ENCODE measurements around the gene PRDM16. TPM values are rescaled to one million over a fixed set of nuclear protein-coding genes. Genes with fewer than 3 reads are reported as not detected.

PRDM16 gene
- total and polyA plus RNA-seq, 2 of the 4 experiments (the other 2 are of a cell fraction), result 0.02 TPM; not detected in 1

DNA sequence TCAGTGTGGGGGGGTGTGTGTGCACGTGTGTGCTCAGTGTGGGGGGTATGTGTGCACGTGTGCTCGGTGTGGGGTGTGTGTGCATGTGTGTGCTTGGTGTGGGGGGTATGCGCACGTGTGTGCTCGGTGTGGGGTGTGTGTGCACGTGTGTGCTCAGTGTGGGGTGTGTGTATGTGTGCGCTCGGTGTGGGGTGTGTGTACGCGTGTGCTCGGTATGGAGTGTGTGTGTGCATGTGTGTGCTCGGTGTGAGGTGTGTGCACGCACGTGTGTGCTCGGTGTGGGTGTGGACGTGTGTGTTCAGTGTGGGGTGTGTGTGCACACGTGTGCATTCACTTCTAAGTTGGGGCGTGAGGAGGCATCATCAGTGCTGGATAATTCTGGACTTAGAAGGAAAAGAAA, 77.9 kb downstream of the PRDM16 start:
- Histone ChIP-seq H3K14ac (replicated peaks; ENCODE audit: low read depth, low read length) (no peak overlapping the region), H2BK5ac (ENCODE audit: low read depth, low read length, poor library complexity, severe bottlenecking) (no peak overlapping the region), H3K9me1 (ENCODE audit: insufficient read depth, low read length) (no peaks in the 10 kb centered on the region), H3K18ac (ENCODE audit: low read depth, low read length) (no peak overlapping the region), H3K23ac (ENCODE audit: low read depth, low read length) (no peak overlapping the region), H3K4me1 (ENCODE audit: control insufficient read depth, insufficient read depth, low read length) (no peaks in the 10 kb centered on the region), H3K56ac (ENCODE audit: extremely low read depth, insufficient read depth, low read length) (no peak overlapping the region), H2BK15ac (ENCODE audit: low read depth, low read length) (no peak overlapping the region), H3K9me3 (ENCODE audit: control insufficient read depth, insufficient read depth, low read length) (peaks cover 17% of the 10 kb centered on the region), H3K79me1 (ENCODE audit: low read depth in 1 of 2, low read length in 2 of 2) (no peaks in the 10 kb centered on the region), H4K20me1 (ENCODE audit: insufficient read depth, low read length) (no peaks in the 10 kb centered on the region), H2BK20ac (ENCODE audit: low read depth, low read length) (no peak overlapping the region), H2AK5ac (ENCODE audit: low read depth, low read length) (no peak overlapping the region), H4K91ac (ENCODE audit: insufficient read depth, low read depth, low read length) (no peak overlapping the region), H3K27me3 (ENCODE audit: control insufficient read depth, insufficient read depth, low read length) (no peaks in the 10 kb centered on the region), H2BK120ac (ENCODE audit: low read depth, low read length) (no peak overlapping the region), H2AFZ (replicated peaks; ENCODE audit: low read length, poor library complexity) (no peak overlapping the region), H3K4ac (ENCODE audit: low read depth, low read length) (no peak overlapping the region), H3K36me3 (ENCODE audit: control insufficient read depth, insufficient read depth, low read length) (no peaks in the 10 kb centered on the region), H3K4me3 (ENCODE audit: insufficient read depth, low read depth, low read length) (no peak overlapping the region), H4K5ac (ENCODE audit: low read depth, low read length) (no peak overlapping the region), H3K27ac (ENCODE audit: insufficient read depth, low read length) (no peak overlapping the region), H4K8ac (ENCODE audit: low read depth in 2 of 2, low read length in 2 of 2) (no peak overlapping the region), H2AK9ac (replicated peaks; ENCODE audit: low read depth, low read length, poor library complexity) (no peak overlapping the region), H3K9ac (ENCODE audit: low read depth, low read length) (no peak overlapping the region), H3K4me2 (ENCODE audit: low read depth, low read length) (no peak overlapping the region)
- ChIA-PET POLR2A (ENCODE audit: unreplicated experiment) (no interaction called here), CTCF (no interaction called here)
- DNase-seq, result no peak
- dilution Hi-C loops (cut with HindIII; ENCODE audit: low sequenced_read_pairs, unreplicated experiment), result no loop called here
- intact Hi-C loops (cut with micrococcal nuclease), result no loop called here
- BruUV-seq (replicated peaks), result no TSS peak
- ATAC-seq (ENCODE audit: low read depth), result no peak
- in situ Hi-C loops (cut with MboI; ENCODE audit: low sequenced_read_pairs), result no loop called here
- WGBS, 2 experiments (ENCODE audit: extremely low coverage in 2 of 2, insufficient read length in 1 of 2), result 100% methylated on average over 4 of the region's 19 CpGs; no CpG with 5 or more reads in 1 of the 2 experiments
- TF ChIP-seq CHD1 (IDR thresholded peaks at IDR 0.05; ENCODE audit: low read depth, low read length), result no peak
- TF ChIP-seq NFE2L2 (IDR thresholded peaks at IDR 0.05; ENCODE audit: low read depth, low read length), result no peak
- TF ChIP-seq RCOR1 (IDR thresholded peaks at IDR 0.05; ENCODE audit: insufficient replicate concordance, low read length), result no peak
- TF ChIP-seq BHLHE40 (IDR thresholded peaks at IDR 0.05; ENCODE audit: low read depth, low read length), result no peak
- TF ChIP-seq, protein P1, sequence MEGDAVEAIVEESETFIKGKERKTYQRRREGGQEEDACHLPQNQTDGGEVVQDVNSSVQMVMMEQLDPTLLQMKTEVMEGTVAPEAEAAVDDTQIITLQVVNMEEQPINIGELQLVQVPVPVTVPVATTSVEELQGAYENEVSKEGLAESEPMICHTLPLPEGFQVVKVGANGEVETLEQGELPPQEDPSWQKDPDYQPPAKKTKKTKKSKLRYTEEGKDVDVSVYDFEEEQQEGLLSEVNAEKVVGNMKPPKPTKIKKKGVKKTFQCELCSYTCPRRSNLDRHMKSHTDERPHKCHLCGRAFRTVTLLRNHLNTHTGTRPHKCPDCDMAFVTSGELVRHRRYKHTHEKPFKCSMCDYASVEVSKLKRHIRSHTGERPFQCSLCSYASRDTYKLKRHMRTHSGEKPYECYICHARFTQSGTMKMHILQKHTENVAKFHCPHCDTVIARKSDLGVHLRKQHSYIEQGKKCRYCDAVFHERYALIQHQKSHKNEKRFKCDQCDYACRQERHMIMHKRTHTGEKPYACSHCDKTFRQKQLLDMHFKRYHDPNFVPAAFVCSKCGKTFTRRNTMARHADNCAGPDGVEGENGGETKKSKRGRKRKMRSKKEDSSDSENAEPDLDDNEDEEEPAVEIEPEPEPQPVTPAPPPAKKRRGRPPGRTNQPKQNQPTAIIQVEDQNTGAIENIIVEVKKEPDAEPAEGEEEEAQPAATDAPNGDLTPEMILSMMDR (conservative IDR thresholded peaks at IDR 0.05; ENCODE audit: low read depth, low read length), result no peak
- TF ChIP-seq POLR2A (IDR thresholded peaks at IDR 0.05; ENCODE audit: low read depth, low read length), result no peak
- TF ChIP-seq SMC3 (IDR thresholded peaks at IDR 0.05; ENCODE audit: low read depth, low read length), result no peak
- TF ChIP-seq FOS (IDR thresholded peaks at IDR 0.05; ENCODE audit: low read depth, low read length), result no peak
- TF ChIP-seq, protein P2, sequence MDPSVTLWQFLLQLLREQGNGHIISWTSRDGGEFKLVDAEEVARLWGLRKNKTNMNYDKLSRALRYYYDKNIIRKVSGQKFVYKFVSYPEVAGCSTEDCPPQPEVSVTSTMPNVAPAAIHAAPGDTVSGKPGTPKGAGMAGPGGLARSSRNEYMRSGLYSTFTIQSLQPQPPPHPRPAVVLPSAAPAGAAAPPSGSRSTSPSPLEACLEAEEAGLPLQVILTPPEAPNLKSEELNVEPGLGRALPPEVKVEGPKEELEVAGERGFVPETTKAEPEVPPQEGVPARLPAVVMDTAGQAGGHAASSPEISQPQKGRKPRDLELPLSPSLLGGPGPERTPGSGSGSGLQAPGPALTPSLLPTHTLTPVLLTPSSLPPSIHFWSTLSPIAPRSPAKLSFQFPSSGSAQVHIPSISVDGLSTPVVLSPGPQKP (IDR thresholded peaks at IDR 0.05; ENCODE audit: borderline replicate concordance, low read depth, low read length), result no peak
- TF ChIP-seq MXI1 (IDR thresholded peaks at IDR 0.05; ENCODE audit: borderline replicate concordance, low read depth, low read length), result no peak
